KMS-11 (cell line): Measurements from ENCODE around the gene RRP1B.

Experiments
- H2AFZ ChIP-seq: fragments of 200-600 bp; sonication (generic); 2 replicates; pipeline ENCODE4 v1.6.1; 2016; ENCODE audit warnings: antibody characterized with exemption, mixed run types, low read depth
- H3K27ac ChIP-seq: fragments of 200-600 bp; sonication (generic); 2 replicates; pipeline ENCODE4 v1.6.1; 2016; ENCODE audit warnings: mild to moderate bottlenecking, mixed run types
- H3K27me3 ChIP-seq: fragments of 200-600 bp; sonication (generic); 2 replicates; pipeline ENCODE4 v1.6.1; 2017; ENCODE audit warnings: mild to moderate bottlenecking, low read depth, mixed run types, moderate library complexity; ENCODE audit not compliant: insufficient read depth
- H3K36me3 ChIP-seq: fragments of 200-600 bp; sonication (generic); 2 replicates; pipeline ENCODE4 v1.6.1; 2017; ENCODE audit warnings: mild to moderate bottlenecking, mixed run types; ENCODE audit not compliant: insufficient read depth
- H3K4me1 ChIP-seq: fragments of 200-600 bp; sonication (generic); 2 replicates; pipeline ENCODE4 v1.6.1; 2016; ENCODE audit warnings: mild to moderate bottlenecking, low read depth, mixed run types; ENCODE audit not compliant: poor library complexity, severe bottlenecking
- H3K4me2 ChIP-seq: fragments of 200-600 bp; sonication (generic); 2 replicates; pipeline ENCODE4 v1.7.0; 2016; ENCODE audit warnings: mild to moderate bottlenecking, mixed run types
- H3K4me3 ChIP-seq: fragments of 200-600 bp; sonication (generic); IDR thresholded peaks from 2 replicates; pipeline ENCODE4 v1.6.1; 2017; ENCODE audit warnings: low read depth, low read length, mixed read lengths; ENCODE audit not compliant: insufficient read depth
- H3K79me2 ChIP-seq: fragments of 200-600 bp; sonication (generic); 2 replicates; pipeline ENCODE4 v1.6.1; 2016; ENCODE audit warnings: low read depth, mixed run types; ENCODE audit not compliant: insufficient read depth
- H3K9ac ChIP-seq: fragments of 200-600 bp; sonication (generic); 2 replicates; pipeline ENCODE4 v1.6.1; 2016; ENCODE audit warnings: mild to moderate bottlenecking, mixed run types
- H4K20me1 ChIP-seq: fragments of 200-600 bp; sonication (generic); 2 replicates; pipeline ENCODE4 v1.6.1; 2016; ENCODE audit warnings: mild to moderate bottlenecking, mixed run types; ENCODE audit not compliant: insufficient read depth
- TF ChIP-seq, protein P1 (sequence below): fragments of 200-600 bp; sonication (generic); conservative IDR thresholded peaks from 2 replicates; pipeline ENCODE4 v1.6.1; 2017; ENCODE audit warnings: low read depth, mild to moderate bottlenecking, antibody characterized with exemption, low read length, moderate library complexity, mixed read lengths

RRP1B gene

GRCh38 chr21:43653626-43654025, 5.7 kb upstream of the RRP1B start:
- Histone ChIP-seq H3K36me3 (no peaks in the 10 kb centered on the region), H2AFZ (no peak overlapping the region), H3K27ac (no peak overlapping the region), H3K4me1 (no peaks in the 10 kb centered on the region), H3K4me2 (no peak overlapping the region), H3K4me3 (no peak overlapping the region), H3K27me3 (no peaks in the 10 kb centered on the region), H3K79me2 (no peaks in the 10 kb centered on the region), H3K9ac (no peak overlapping the region), H4K20me1 (no peaks in the 10 kb centered on the region)
- TF ChIP-seq, protein P1, sequence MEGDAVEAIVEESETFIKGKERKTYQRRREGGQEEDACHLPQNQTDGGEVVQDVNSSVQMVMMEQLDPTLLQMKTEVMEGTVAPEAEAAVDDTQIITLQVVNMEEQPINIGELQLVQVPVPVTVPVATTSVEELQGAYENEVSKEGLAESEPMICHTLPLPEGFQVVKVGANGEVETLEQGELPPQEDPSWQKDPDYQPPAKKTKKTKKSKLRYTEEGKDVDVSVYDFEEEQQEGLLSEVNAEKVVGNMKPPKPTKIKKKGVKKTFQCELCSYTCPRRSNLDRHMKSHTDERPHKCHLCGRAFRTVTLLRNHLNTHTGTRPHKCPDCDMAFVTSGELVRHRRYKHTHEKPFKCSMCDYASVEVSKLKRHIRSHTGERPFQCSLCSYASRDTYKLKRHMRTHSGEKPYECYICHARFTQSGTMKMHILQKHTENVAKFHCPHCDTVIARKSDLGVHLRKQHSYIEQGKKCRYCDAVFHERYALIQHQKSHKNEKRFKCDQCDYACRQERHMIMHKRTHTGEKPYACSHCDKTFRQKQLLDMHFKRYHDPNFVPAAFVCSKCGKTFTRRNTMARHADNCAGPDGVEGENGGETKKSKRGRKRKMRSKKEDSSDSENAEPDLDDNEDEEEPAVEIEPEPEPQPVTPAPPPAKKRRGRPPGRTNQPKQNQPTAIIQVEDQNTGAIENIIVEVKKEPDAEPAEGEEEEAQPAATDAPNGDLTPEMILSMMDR: no peak

GRCh38 chr21:43654806-43655489, 4.4 kb upstream of the RRP1B start:
- Histone ChIP-seq H3K79me2 (peaks cover 5% of the 10 kb centered on the region), H3K4me2 (no peak overlapping the region), H3K36me3 (no peaks in the 10 kb centered on the region), H3K27ac (no peak overlapping the region), H3K9ac (no peak overlapping the region), H3K27me3 (no peaks in the 10 kb centered on the region), H3K4me1 (peaks cover 5% of the 10 kb centered on the region), H4K20me1 (no peaks in the 10 kb centered on the region), H2AFZ (no peak overlapping the region), H3K4me3 (no peak overlapping the region)
- TF ChIP-seq, protein P1: no peak

GRCh38 chr21:43657355-43658087, 1.8 kb upstream of the RRP1B start:
- Histone ChIP-seq H2AFZ (no peak overlapping the region), H4K20me1 (peaks cover 4% of the 10 kb centered on the region; the same call in 1 of the 2 replicates), H3K27me3 (no peaks in the 10 kb centered on the region), H3K9ac (no peak overlapping the region), H3K4me2 (no peak overlapping the region), H3K4me3 (no peak overlapping the region), H3K36me3 (peaks cover 12% of the 10 kb centered on the region; the same call in 1 of the 2 replicates), H3K4me1 (peaks cover 16% of the 10 kb centered on the region), H3K27ac (no peak overlapping the region), H3K79me2 (peaks cover 31% of the 10 kb centered on the region)
- TF ChIP-seq, protein P1: no peak

- no peak overlapping the region for H3K27ac ChIP-seq
- peaks cover 4% of the 10 kb centered on the region; the same call in 1 of the 2 replicates for H4K20me1 ChIP-seq
- no peak overlapping the region for H2AFZ ChIP-seq
- peaks cover 16% of the 10 kb centered on the region for H3K4me1 ChIP-seq
- no peaks in the 10 kb centered on the region for H3K27me3 ChIP-seq
- H3K79me2 ChIP-seq: peaks cover 38% of the 10 kb centered on the region
- no peak overlapping the region for H3K4me3 ChIP-seq
- TF ChIP-seq, protein P1: no peak
- H3K9ac ChIP-seq: no peak overlapping the region
- peaks cover 13% of the 10 kb centered on the region; the same call in 1 of the 2 replicates for H3K36me3 ChIP-seq
- no peak overlapping the region for H3K4me2 ChIP-seq
Measured at GRCh38 chr21:43658088-43658741, 1.1 kb upstream of the RRP1B start.
